IMR-90 (cell line): ENCODE measurements around the gene PIAS4. TPM values are rescaled to one million over a fixed set of nuclear protein-coding genes. Genes with fewer than 3 reads are reported as not detected.

Experiments used
- ATAC-seq: fragments of 200-7000 bp; cut with Tn5 transposase; 2 replicates; pipeline ENCODE4 v1.9.1; 2020; ENCODE audit warnings: low read depth, mild to moderate bottlenecking, moderate library complexity
- BruUV-seq: library from RNA; stranded (reverse); fragments of 400-500 nt; replicated peaks from 2 replicates; lab custom pipeline; 2021; lab: Mats Ljungman, UMichigan
- CTCF ChIA-PET: fragments of 300-600 bp; formaldehyde crosslinking; extraction: SDS; loops from one replicate; lab custom pipeline; 2021; ENCODE audit warnings: antibody characterized with exemption; lab: Yijun Ruan, JAX
- POLR2A ChIA-PET: fragments of 300-600 bp; sonication (Branson Sonifier 250); formaldehyde crosslinking; loops from one replicate; lab custom pipeline; 2022; ENCODE audit warnings: antibody characterized with exemption; ENCODE audit not compliant: unreplicated experiment; lab: Charles Lee
- DNase-seq: peaks from one replicate; pipeline ENCODE4 v3.0.0; 2013
- H2AFZ ChIP-seq: replicated peaks from 2 replicates; pipeline ENCODE3; 2013; ENCODE audit warnings: low read length, mild to moderate bottlenecking; ENCODE audit not compliant: poor library complexity
- H2AK5ac ChIP-seq: 2 replicates; pipeline ENCODE4 v1.6.1; 2013; ENCODE audit warnings: low read depth, low read length, inconsistent platforms
- H2AK9ac ChIP-seq: replicated peaks from 2 replicates; pipeline ENCODE3; 2013; ENCODE audit warnings: mild to moderate bottlenecking, low read depth, low read length, moderate library complexity; ENCODE audit not compliant: poor library complexity
- H2BK120ac ChIP-seq: 2 replicates; pipeline ENCODE4 v1.6.1; 2013; ENCODE audit warnings: low read depth, low read length, inconsistent platforms
- H2BK15ac ChIP-seq: 3 replicates; pipeline ENCODE4 v1.6.1; 2013; ENCODE audit warnings: low read depth, low read length, inconsistent platforms
- H2BK20ac ChIP-seq: 2 replicates; pipeline ENCODE4 v1.6.1; 2013; ENCODE audit warnings: low read depth, mild to moderate bottlenecking, inconsistent platforms, low read length, moderate library complexity
- H2BK5ac ChIP-seq: 2 replicates; pipeline ENCODE4 v1.6.1; 2013; ENCODE audit warnings: mild to moderate bottlenecking, low read depth, low read length, inconsistent platforms; ENCODE audit not compliant: poor library complexity, severe bottlenecking
- H3K14ac ChIP-seq: replicated peaks from 2 replicates; pipeline ENCODE4 v1.6.1; 2013; ENCODE audit warnings: low read depth, low read length, inconsistent platforms
- H3K18ac ChIP-seq: 2 replicates; pipeline ENCODE4 v1.6.1; 2013; ENCODE audit warnings: low read depth, low read length, control low read depth
- H3K23ac ChIP-seq: 2 replicates; pipeline ENCODE4 v1.6.1; 2013; ENCODE audit warnings: low read depth, low read length, inconsistent platforms
- H3K27ac ChIP-seq: 2 replicates; pipeline ENCODE4 v1.5.1; 2013; ENCODE audit warnings: mild to moderate bottlenecking, control low read depth, low read length; ENCODE audit not compliant: insufficient read depth
- H3K27me3 ChIP-seq: 2 replicates; pipeline ENCODE4 v1.6.1; 2013; ENCODE audit warnings: low read length; ENCODE audit not compliant: control insufficient read depth, insufficient read depth
- H3K36me3 ChIP-seq: 2 replicates; pipeline ENCODE4 v1.6.1; 2013; ENCODE audit warnings: low read length, mixed read lengths; ENCODE audit not compliant: control insufficient read depth, insufficient read depth
- H3K4ac ChIP-seq: 2 replicates; pipeline ENCODE4 v1.6.1; 2013; ENCODE audit warnings: low read depth, low read length, inconsistent platforms
- H3K4me1 ChIP-seq: 2 replicates; pipeline ENCODE4 v1.6.1; 2013; ENCODE audit warnings: low read length, mixed read lengths; ENCODE audit not compliant: control insufficient read depth, insufficient read depth
- H3K4me2 ChIP-seq: 2 replicates; pipeline ENCODE4 v1.6.1; 2013; ENCODE audit warnings: low read depth, mild to moderate bottlenecking, control low read depth, low read length, moderate library complexity
- H3K4me3 ChIP-seq: 2 replicates; pipeline ENCODE4 v1.5.1; 2013; ENCODE audit warnings: low read depth, mild to moderate bottlenecking, control low read depth, low read length, moderate library complexity; ENCODE audit not compliant: insufficient read depth
- H3K56ac ChIP-seq: 2 replicates; pipeline ENCODE4 v1.6.1; 2013; ENCODE audit warnings: low read length, inconsistent platforms; ENCODE audit not compliant: insufficient read depth; ENCODE audit errors: extremely low read depth
- H3K79me1 ChIP-seq, 2 experiments: 2 replicates each; pipeline ENCODE4 v1.6.1; 2013; ENCODE audit warnings: low read length in 2 of 2, inconsistent platforms in 1 of 2, low read depth in 1 of 2
- H3K9ac ChIP-seq: 2 replicates; pipeline ENCODE4 v1.6.1; 2013; ENCODE audit warnings: low read depth, low read length, control low read depth
- H3K9me1 ChIP-seq: 2 replicates; pipeline ENCODE4 v1.6.1; 2013; ENCODE audit warnings: low read length, inconsistent platforms; ENCODE audit not compliant: insufficient read depth
- H3K9me3 ChIP-seq: 2 replicates; pipeline ENCODE4 v1.6.1; 2013; ENCODE audit warnings: low read length; ENCODE audit not compliant: control insufficient read depth, insufficient read depth
- H4K20me1 ChIP-seq: 2 replicates; pipeline ENCODE4 v1.6.1; 2013; ENCODE audit warnings: low read length, inconsistent platforms; ENCODE audit not compliant: insufficient read depth
- H4K5ac ChIP-seq: 2 replicates; pipeline ENCODE4 v1.6.1; 2013; ENCODE audit warnings: mild to moderate bottlenecking, low read depth, low read length, control low read depth
- H4K8ac ChIP-seq, 2 experiments: 2 replicates each; pipeline ENCODE4 v1.6.1; 2013; ENCODE audit warnings: low read depth in 2 of 2, low read length in 2 of 2, control low read depth in 1 of 2, inconsistent platforms in 1 of 2
- H4K91ac ChIP-seq: 2 replicates; pipeline ENCODE4 v1.6.1; 2013; ENCODE audit warnings: low read depth, low read length, inconsistent platforms; ENCODE audit not compliant: insufficient read depth
- MAZ ChIP-seq: IDR thresholded peaks from 2 replicates; pipeline ENCODE4 v1.6.1; 2012; ENCODE audit warnings: low read depth, mild to moderate bottlenecking, low read length, improper control_type of control experiment, moderate library complexity, borderline replicate concordance
- MXI1 ChIP-seq: IDR thresholded peaks from 2 replicates; pipeline ENCODE4 v1.6.1; 2012; ENCODE audit warnings: low read depth, mild to moderate bottlenecking, low read length, moderate library complexity, borderline replicate concordance
- POLR2A ChIP-seq: IDR thresholded peaks from 2 replicates; pipeline ENCODE4 v1.6.1; 2012; ENCODE audit warnings: mild to moderate bottlenecking, low read depth, low read length
- RAD21 ChIP-seq: IDR thresholded peaks from 2 replicates; pipeline ENCODE4 v1.6.1; 2012; ENCODE audit warnings: low read length, improper control_type of control experiment
- RCOR1 ChIP-seq: IDR thresholded peaks from 2 replicates; pipeline ENCODE4 v1.6.1; 2012; ENCODE audit warnings: mild to moderate bottlenecking, low read length, improper control_type of control experiment; ENCODE audit not compliant: insufficient replicate concordance
- USF2 ChIP-seq: fragments of 150-350 bp; IDR thresholded peaks from 2 replicates; pipeline ENCODE4 v1.6.1; 2017; ENCODE audit warnings: mild to moderate bottlenecking, antibody characterized with exemption, low read length, low read depth
- WGBS, 2 experiments: methylation state at CpG; one replicate each; pipeline versions ENCODE4 v1.1.5 to v1.1.7; 2013; ENCODE audit warnings: missing lambda C conversion rate in 2 of 2; ENCODE audit not compliant: insufficient read length in 1 of 2; ENCODE audit errors: extremely low coverage in 2 of 2; 5-methylcytosine and 5-hydroxymethylcytosine counted together
- dilution Hi-C: fragments of 300-500 bp; cut with HindIII; formaldehyde crosslinking; loops from one replicate; pipeline ENCODE4 v1.14.3; 2018; ENCODE audit warnings: low sequenced_read_pairs; ENCODE audit not compliant: unreplicated experiment
- in situ Hi-C: fragments of 300-500 bp; cut with MboI; formaldehyde crosslinking; loops from 3 replicates; pipeline ENCODE4 v1.14.3; 2019; ENCODE audit warnings: low sequenced_read_pairs, inconsistent platforms, mixed read lengths
- intact Hi-C: fragments of 100-400 bp; cut with micrococcal nuclease; formaldehyde crosslinking; loops from 2 replicates; pipeline ENCODE4 v1.10.0; 2022
- polyA plus RNA-seq, 3 experiments: library from polyadenylated mRNA; depleted of rRNA; stranded (reverse); fragments of >200 nt; gene quantifications; 2 replicates each; pipeline ENCODE4 v1.2.3, GENCODE V29; 2012; ENCODE audit warnings: low replicate concordance in 1 of 3
- total RNA-seq: library from RNA; depleted of rRNA; stranded (reverse); fragments of >200 nt; gene quantifications from 2 replicates; pipeline ENCODE4 v1.2.3, GENCODE V29; 2012

The PIAS4 gene
- total and polyA plus RNA-seq, 2 of the 4 experiments (the other 2 are of a cell fraction): 12.1 to 13.6 TPM

DNA sequence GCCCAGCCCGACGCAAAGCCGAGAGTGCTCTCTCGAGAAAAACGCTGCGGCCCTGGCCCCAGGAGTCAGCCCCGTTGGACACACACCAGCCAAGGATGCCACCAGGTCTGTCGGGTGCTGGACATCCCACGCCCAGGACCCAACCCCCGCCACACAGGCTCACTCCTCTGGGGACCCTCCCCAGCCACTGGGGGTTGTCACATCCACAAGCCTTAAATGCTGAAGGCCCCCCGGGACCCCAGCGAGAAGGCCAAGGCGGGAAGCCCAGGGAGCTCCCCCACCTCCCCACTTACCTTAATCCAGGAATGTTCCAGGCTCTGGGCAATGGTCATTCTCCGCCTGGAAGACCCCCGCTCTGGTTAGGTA, 47.8 kb upstream of the PIAS4 start:
- Histone ChIP-seq H3K14ac (no peak overlapping the region), H3K79me1 (peaks cover 12 to 81% of the 10 kb centered on the region in 2 experiments), H2AFZ (no peak overlapping the region), H2BK20ac (no peak overlapping the region), H2BK5ac (no peak overlapping the region), H4K20me1 (peaks cover 95% of the 10 kb centered on the region), H3K9me1 (peaks cover 11% of the 10 kb centered on the region), H3K23ac (no peak overlapping the region), H3K9ac (no peak overlapping the region), H3K4ac (no peak overlapping the region), H4K91ac (no peak overlapping the region), H3K27me3 (no peaks in the 10 kb centered on the region), H3K4me1 (no peaks in the 10 kb centered on the region), H2BK120ac (no peak overlapping the region), H4K8ac (no peak overlapping the region), H3K56ac (no peak overlapping the region), H3K27ac (no peak overlapping the region), H4K5ac (no peak overlapping the region), H3K9me3 (no peaks in the 10 kb centered on the region), H3K4me3 (no peak overlapping the region), H2AK5ac (no peak overlapping the region), H3K18ac (no peak overlapping the region), H2BK15ac (no peak overlapping the region), H3K4me2 (no peak overlapping the region), H3K36me3 (peaks cover 76% of the 10 kb centered on the region), H2AK9ac (no peak overlapping the region)
- ATAC-seq (no peak), DNase-seq (no peak)
- POLR2A ChIA-PET: no interaction called here
- intact Hi-C loops: no loop called here
- 100% methylated on average over 1 of the region's 15 CpGs; no CpG with 5 or more reads in 1 of the 2 experiments for WGBS, 2 experiments
- in situ Hi-C loops: no loop called here
- BruUV-seq: no TSS peak
- dilution Hi-C loops: no loop called here
- no peak for TF ChIP-seq RCOR1
- TF ChIP-seq RAD21: no peak
- no peak for TF ChIP-seq MXI1
- TF ChIP-seq MAZ: no peak
- no peak for TF ChIP-seq POLR2A
- TF ChIP-seq USF2: no peak
- CTCF ChIA-PET: no interaction called here
